A172 (cell line): ENCODE measurements around the gene SFRP5. TPM values are rescaled to one million over a fixed set of nuclear protein-coding genes. Genes with fewer than 3 reads are reported as not detected.

ENCODE experiments used
- DNase-seq: peaks from one replicate; pipeline ENCODE4 v3.0.0-alpha.2; 2015; ENCODE audit warnings: low spot score
- total RNA-seq: library from RNA; depleted of rRNA; stranded (reverse); fragments of >200 nt; shearing (Covaris generic); gene quantifications from 2 replicates; pipeline ENCODE4 v1.2.3, GENCODE V29; 2014; rRNA removed

The SFRP5 gene
- not detected in 2 replicates for total RNA-seq

- no peak for DNase-seq
Measured at GRCh38 chr10:97771913-97772823, at the start of gene SFRP5. Gene SFRP5 (minus strand): TSS chr10:97771999. CDS start chr10:97771833, 166 bp downstream.

DNA sequence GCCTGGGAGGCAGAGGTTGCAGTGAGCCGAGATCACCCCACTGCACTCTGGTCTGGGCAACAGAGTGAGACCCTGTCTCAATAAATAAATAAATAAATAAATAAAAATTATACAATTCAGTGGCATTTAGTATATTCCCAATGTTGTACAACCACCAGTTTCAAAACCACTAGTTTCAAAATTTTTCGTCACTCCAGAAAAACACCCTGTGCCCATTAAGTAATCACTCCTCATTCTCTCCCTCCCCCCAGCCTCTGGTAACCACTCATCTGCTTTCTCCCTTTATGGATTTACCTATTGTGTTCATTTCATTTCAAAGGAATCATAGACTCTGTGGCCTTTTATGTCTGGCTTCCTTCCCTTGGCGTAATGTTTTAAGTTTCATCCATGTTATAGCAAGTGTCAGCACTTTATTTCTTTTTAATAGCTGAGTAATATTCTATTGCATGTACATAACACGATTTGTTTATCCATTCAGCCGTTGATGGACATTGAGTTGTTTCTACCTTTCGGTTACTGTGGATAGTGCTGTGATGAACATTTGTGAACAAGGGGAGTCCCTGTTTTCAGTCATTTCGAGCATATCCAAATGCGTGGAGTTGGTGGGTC, 48.4 kb upstream of the SFRP5 start:
- no peak for DNase-seq

GRCh38 chr10:97818572-97818971, 46.8 kb upstream of the SFRP5 start:
- DNase-seq, result no peak

DNA sequence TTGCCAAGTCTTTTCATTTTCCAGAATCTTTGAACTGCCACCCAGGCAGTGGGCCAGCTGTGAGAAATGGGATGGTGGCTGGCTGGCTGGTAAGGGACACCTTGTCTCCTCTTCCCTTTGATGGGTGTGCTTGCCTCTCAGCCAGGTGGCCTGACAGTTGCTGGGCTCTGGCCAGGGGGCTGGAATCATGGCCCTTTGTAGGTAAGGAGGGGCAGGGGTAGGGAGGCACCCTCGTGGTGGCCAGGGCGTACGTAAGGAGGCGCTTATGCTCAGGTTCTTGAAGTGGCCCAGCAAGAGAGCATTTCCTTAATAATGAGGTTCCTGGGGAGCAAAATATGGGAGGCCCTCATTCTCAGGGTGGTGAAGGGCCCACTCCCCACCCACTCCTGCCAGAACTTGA, 44.8 kb upstream of the SFRP5 start:
- DNase-seq, result no peak

- no peak for DNase-seq
Measured at GRCh38 chr10:97814996-97815395, 43.2 kb upstream of the SFRP5 start.

DNA sequence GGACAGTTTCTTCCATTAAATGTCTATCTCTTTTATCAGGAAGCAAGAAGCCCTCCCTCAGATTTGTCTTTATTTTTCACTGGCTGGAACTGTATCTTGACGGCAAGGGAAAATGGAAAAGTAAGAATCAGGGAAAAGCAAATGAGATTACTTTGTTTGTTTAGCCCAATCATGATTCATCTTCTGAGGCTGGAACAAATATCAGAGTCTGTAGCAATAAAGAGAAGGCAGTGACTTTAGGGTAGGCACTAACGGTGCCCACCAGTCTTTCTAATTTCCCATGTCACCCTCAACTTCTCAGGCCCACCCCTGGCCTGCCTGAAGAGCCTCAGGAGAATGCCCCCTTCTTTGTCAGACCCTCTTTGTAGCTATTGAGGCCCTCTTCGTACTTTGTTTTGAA, 41.5 kb upstream of the SFRP5 start:
- no peak for DNase-seq

- no peak for DNase-seq
Measured at GRCh38 chr10:97812696-97813095, 40.9 kb upstream of the SFRP5 start.

GRCh38 chr10:97811958-97812357, 40.2 kb upstream of the SFRP5 start:
- DNase-seq, result no peak

GRCh38 chr10:97810446-97810845, 38.6 kb upstream of the SFRP5 start:
- DNase-seq, result peak; percentile 70

DNA sequence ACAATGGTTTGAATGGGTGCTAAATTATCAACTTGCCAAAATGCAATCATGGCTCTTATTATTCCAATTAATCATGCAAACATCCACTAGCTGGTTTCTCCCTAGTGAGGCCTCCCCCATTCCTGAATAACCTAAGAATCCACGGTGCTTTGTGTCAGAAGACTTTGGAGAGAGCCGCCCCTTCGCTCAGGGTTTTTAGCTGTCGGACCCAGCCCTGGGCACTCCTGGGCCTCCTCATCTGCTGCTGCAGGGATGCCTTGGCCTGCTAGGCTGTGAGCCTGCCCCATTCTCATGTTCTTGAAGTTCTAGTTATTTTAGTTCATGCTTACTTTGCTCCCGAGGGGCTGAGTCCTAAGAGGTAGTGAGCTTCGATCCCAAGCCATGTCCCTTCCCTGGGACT, 34.1 kb upstream of the SFRP5 start:
- no peak for DNase-seq

DNA sequence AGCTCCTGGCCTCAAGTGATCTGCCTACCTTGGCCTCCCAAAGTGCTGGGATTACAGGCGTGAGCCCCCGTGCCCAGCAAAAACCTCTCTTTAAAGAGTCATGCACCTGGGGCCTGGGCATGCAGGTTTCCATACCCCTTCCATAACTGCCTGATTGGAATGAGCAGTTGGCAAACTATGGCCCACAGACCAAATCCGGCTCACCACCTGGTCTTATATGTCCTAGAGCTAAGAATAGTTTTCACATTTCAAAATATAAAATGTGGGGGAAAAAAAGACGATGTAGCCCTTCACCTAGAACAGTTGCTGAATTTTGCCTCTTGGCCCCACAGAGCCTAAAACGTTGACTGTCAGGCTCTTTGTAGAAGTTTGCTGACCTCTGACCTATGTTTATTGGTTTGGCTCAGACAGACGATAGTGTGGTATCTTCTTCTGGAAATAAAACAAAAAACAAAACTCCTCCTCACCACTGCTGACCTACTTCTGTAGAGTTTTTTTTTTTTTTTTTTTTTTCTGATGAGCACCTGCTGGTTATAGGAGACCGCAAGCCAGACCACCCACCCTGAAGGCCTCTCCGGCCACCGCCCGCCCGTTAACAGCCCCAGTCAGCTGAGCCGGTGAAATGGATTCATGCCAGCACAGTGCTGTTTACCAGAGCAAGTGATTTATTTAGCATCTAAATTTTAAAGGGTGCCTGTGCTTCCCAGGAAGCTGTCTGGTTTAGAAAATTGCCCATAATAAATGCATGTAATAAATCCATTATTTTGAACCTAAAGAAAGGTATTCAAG, 33.5 kb upstream of the SFRP5 start:
- DNase-seq, result no peak

GRCh38 chr10:97801422-97801821, 29.6 kb upstream of the SFRP5 start:
- no peak for DNase-seq

DNA sequence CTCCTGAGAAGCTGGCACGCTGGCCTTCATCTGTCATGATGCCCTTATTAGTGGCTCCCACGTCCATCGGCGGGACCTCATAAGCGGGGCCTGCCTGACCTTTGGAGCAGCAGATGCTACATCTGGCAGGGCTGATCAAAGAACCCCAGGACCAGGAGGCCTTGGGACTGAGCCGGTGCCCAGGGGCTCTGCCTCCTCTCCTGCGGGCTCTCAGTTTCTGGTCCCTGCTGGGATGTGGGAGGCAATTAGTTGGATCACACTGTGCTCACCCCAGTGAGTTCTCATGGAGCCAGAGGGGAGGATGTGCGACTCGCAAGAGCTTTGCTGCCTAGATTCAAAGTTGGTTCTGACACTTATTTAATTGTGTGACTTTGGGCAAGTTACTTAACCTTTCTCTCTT, 28.7 kb upstream of the SFRP5 start:
- no peak for DNase-seq

DNA sequence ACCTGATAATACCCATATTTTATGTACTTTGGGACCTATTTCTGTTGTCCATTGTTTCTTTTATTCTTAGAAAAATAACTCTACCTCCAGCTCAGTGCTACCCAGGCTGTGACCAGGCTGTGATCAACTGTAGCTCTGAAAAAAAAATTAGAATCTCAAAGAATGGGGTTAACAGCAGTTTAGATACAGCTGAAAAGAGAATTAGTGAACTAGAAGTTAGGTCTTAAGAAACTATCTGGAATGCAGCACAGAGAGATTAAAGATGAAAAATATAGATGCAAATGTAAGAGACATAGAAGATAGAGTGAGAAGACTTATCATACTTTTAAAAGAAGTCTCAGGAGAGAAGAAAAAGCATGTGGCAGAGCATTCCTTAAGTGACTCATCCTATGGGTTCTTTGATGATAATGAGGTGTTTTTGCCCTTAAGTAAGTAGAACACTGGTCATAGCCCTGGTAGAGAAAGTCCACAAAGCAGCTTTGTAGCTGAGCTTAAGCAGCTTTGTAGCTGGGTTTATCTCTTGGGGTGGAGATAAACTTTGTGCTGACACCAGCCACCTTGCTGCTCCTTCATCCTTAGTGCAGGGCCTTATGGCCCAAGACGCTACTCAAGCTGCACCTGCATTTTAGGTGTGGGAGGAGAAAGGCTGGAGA, 27.3 kb upstream of the SFRP5 start:
- DNase-seq, result no peak

DNA sequence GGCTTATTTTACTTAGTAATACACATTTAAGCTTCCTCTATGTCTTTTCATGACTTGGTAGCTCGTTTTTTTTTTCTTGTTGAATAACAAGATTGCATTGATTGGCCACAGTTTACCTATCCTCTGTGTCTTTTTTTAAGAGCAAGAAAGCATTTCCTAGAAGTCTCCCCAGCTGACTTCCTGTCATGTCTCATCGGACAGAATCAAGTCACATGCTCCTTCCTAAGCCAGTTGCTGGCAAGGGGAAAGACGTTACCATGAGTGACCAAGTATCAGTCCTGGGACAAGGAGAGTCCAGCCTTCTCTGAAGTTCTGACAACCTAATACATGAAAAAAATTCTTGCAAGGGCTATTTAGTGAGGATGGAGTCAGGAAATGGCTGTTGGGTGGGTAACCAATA, 24.9 kb upstream of the SFRP5 start:
- DNase-seq, result peak; percentile 34

- no peak for DNase-seq
Measured at GRCh38 chr10:97795886-97796285, 24.1 kb upstream of the SFRP5 start.

DNA sequence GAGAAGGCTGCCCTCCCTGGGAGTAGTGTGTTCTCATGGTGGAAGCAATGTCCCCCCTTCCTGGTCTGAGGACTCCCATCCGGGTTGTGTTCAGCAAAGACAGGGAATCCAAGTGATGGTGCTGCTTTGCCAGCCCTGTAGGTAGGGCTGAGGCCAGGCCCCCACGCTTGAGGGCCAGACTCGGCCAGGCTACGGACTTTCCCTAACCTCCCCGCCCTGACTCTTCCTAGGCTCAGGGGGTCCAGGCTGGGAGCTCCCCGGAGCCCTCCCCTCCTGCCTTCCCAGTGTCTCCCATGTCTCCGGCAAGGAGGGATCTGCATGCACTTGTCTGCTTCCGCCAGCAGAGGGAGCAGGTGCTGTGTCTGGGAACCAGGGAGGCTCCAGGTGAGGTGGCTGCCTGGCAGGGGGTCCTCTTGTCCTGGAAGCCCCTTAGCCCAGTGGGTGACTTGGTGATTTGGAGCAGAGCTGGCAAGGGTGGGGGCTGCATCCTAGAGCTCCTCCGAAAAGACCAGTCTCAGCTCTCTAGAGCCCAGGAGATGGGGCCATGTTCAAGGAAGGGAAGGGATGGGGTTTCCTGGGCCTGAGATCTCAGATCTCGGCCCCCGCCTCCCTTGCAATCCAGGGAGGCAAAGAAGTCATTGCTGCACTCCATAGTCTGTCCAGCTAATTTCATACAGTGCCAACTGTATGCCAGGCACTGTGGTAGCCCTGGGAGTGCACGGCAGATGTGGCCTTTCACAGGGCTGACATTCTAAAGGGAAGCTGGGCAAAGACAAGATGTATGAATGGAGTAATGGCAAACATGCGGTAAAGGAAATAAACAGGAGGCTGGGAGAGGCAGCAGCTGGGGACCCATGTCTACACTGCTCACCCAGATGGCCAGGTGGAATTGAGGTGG, 20.3 kb upstream of the SFRP5 start:
- DNase-seq, result peak; percentile 48

DNA sequence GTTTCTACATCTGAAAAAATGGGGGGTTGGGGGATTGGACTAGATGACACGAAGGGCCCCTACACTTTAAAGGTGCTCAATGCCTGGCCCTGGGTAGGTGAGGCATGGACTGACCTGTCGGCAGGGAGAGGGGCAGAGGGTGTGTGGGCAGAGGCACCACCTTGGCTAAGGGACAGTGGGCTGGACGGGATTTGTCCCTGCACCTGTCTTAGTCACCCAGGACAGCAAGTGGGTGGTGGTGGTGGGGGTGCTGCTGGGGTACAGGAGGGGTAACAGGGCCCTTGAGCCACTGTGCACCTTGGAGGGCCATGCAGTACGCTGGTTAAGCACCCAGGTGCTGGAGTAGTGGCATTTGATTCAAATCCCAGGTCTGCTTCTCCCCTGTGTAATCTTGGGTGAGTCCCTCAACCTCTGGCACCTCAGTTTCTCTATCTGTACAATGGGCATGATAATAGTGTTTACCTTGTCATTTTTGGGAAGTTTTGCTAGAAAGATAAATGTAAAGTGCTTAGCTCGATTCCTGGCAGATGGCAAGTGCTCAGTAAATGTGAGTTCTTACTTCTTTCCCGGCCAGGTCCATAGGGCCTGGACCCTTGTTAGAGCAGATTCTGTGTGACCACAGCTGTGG, 18.1 kb upstream of the SFRP5 start:
- no peak for DNase-seq

DNA sequence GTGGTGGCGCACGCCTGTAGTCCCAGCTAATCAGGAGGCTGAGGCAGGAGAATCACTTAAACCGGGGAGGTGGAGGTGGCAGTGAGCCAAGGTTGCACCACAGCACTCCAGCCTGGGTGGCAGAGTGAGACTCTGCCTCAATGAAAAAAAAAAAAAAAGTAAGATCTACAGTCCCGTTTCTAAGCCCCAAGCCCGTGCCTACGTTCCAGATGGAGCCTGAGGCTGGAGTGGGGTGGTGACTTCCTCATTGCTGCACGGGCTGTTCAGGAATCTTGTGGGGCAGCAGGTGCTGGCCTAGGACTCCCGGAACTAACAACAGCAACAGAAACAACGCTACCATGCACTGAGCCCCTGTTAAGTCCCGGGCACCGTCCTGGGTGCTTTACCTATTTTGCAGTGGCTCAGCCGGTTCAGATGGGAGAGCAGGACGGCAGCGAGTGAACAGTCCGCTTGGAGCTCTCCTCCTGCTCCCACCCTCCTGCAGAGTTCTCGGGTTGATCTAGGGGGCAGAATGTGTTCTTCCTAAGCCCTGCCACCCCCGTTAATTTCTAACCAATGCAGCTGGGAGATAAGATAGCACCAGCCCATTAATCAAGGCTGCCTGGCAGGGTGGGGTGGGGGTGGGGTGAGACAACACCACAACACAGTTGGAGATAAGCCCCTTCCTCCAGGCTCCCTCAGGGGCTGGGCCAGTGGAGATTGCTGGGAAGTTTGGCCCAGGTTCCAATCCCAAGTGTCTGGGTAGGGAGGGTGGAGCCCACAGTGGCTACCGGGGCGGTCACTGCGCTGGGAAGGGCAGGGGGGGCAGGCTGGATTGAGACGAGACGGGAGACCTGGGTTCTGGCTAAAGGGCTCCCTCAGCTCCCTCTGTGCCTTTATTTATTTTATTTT, 17.0 kb upstream of the SFRP5 start:
- DNase-seq, result peak; percentile 38
